HepG2 (cell line): ENCODE data around the gene ATPAF2. TPM values are rescaled to one million over a fixed set of nuclear protein-coding genes. Genes with fewer than 3 reads are reported as not detected.
A peak's percentile ranks its signal among the peaks of the same experiment; 100 is the strongest.

ENCODE experiments used
- AHR ChIP-seq: IDR thresholded peaks from 2 replicates; pipeline ENCODE4 v1.6.1; 2018; ENCODE audit warnings: missing genetic modification reagents, missing compliant biosample characterization
- BCL6 ChIP-seq: IDR thresholded peaks from 2 replicates; pipeline ENCODE4 v1.6.1; 2016; ENCODE audit warnings: missing genetic modification reagents, missing compliant biosample characterization
- CEBPB ChIP-seq: IDR thresholded peaks from 2 replicates; pipeline ENCODE4 v1.6.1; 2011; ENCODE audit warnings: low read depth, low read length, improper control_type of control experiment, borderline replicate concordance
- HOXA5 ChIP-seq: sonication (generic); formaldehyde crosslinking; IDR thresholded peaks from 2 replicates; pipeline ENCODE4 v1.4.0; 2020; ENCODE audit warnings: missing genetic modification reagents
- NFIC ChIP-seq: IDR thresholded peaks from 2 replicates; pipeline ENCODE4 v1.6.1; 2012; ENCODE audit warnings: mild to moderate bottlenecking, low read length, inconsistent platforms
- PTBP1 ChIP-seq: fragments of 200-400 bp; formaldehyde crosslinking; IDR thresholded peaks from 2 replicates; pipeline ENCODE4 v1.6.1; 2018; ENCODE audit warnings: low read length, low read depth; ENCODE audit not compliant: poor library complexity, severe bottlenecking
- REL ChIP-seq: sonication (generic); formaldehyde crosslinking; conservative IDR thresholded peaks from 2 replicates; pipeline ENCODE4 v1.8.0; 2022; ENCODE audit warnings: mild to moderate bottlenecking, missing genetic modification reagents, moderate library complexity
- SIX1 ChIP-seq: sonication (generic); formaldehyde crosslinking; IDR thresholded peaks from 2 replicates; pipeline ENCODE4 v1.4.0; 2020; ENCODE audit warnings: missing genetic modification reagents, borderline replicate concordance
- SMAD9 ChIP-seq: sonication (generic); formaldehyde crosslinking; IDR thresholded peaks from 2 replicates; pipeline ENCODE4 v1.5.1; 2020; ENCODE audit warnings: mild to moderate bottlenecking, missing genetic modification reagents
- XRCC5 ChIP-seq: fragments of 200-400 bp; formaldehyde crosslinking; optimal IDR thresholded peaks from 2 replicates; pipeline ENCODE3; 2017; ENCODE audit warnings: mild to moderate bottlenecking, low read length
- ZFAT ChIP-seq: sonication (generic); formaldehyde crosslinking; conservative IDR thresholded peaks from 2 replicates; pipeline ENCODE4 v1.8.1; 2023; ENCODE audit warnings: missing genetic modification reagents, inconsistent platforms
- ZNF10 ChIP-seq: sonication (generic); formaldehyde crosslinking; IDR thresholded peaks from 2 replicates; pipeline ENCODE4 v1.4.0; 2020; ENCODE audit warnings: mild to moderate bottlenecking, low read depth, missing genetic modification reagents, borderline replicate concordance
- ZNF234 ChIP-seq: sonication (generic); formaldehyde crosslinking; conservative IDR thresholded peaks from 2 replicates; pipeline ENCODE4 v1.5.1; 2020; ENCODE audit warnings: mild to moderate bottlenecking, missing genetic modification reagents
- ZNF274 ChIP-seq: sonication (generic); formaldehyde crosslinking; IDR thresholded peaks from 2 replicates; pipeline ENCODE4 v1.5.1; 2020; ENCODE audit warnings: mild to moderate bottlenecking, missing genetic modification reagents
- ZNF460 ChIP-seq: sonication (generic); formaldehyde crosslinking; IDR thresholded peaks from 2 replicates; pipeline ENCODE4 v1.5.1; 2020; ENCODE audit warnings: missing genetic modification reagents, mild to moderate bottlenecking, borderline replicate concordance
- ZNF558 ChIP-seq: sonication (generic); formaldehyde crosslinking; IDR thresholded peaks from 2 replicates; pipeline ENCODE4 v1.9.0; 2022; ENCODE audit warnings: mild to moderate bottlenecking, missing genetic modification reagents, borderline replicate concordance
- ZNF563 ChIP-seq: sonication (generic); formaldehyde crosslinking; IDR thresholded peaks from 2 replicates; pipeline ENCODE4 v1.8.0; 2022; ENCODE audit warnings: mild to moderate bottlenecking, moderate library complexity, missing genetic modification reagents
- ZNF589 ChIP-seq: sonication (generic); formaldehyde crosslinking; conservative IDR thresholded peaks from 2 replicates; pipeline ENCODE4 v1.8.0; 2022; ENCODE audit warnings: mild to moderate bottlenecking, moderate library complexity, missing genetic modification reagents
- polyA plus RNA-seq, 8 experiments: library from polyadenylated mRNA; depleted of rRNA in 3 of 8; stranded (reverse) in 7 of 8; unstranded in 1 of 8; fragments of >200 nt; fragmentation: Illumina TruSeq in 4 of 8; extraction: Trizol in 4 of 8; gene quantifications; 2 replicates each; pipeline versions ENCODE4 v1.2.1 to v1.2.3, GENCODE V29; 2011 to 2016; ENCODE audit warnings: low read depth in 4 of 8, missing spikeins in 1 of 8, mixed read lengths in 1 of 8; ENCODE audit not compliant: insufficient read depth in 1 of 8
- total RNA-seq, 5 experiments: library from RNA; depleted of rRNA; stranded (reverse); fragments of >200 nt; fragmentation: Illumina TruSeq; extraction: Trizol; gene quantifications; 2 replicates each; pipeline ENCODE4 v1.2.3, GENCODE V29; 2016; ENCODE audit warnings: low read depth in 1 of 5
- TF ChIP-seq, protein P1 (sequence below): sonication (generic); formaldehyde crosslinking; IDR thresholded peaks from 2 replicates; pipeline ENCODE4 v1.5.0; 2020; ENCODE audit warnings: missing genetic modification reagents
- TF ChIP-seq, protein P2 (sequence below): sonication (generic); formaldehyde crosslinking; IDR thresholded peaks from 2 replicates; pipeline ENCODE4 v1.8.1; 2023; ENCODE audit warnings: missing genetic modification reagents, inconsistent platforms, borderline replicate concordance
- TF ChIP-seq, protein P3 (sequence below): sonication (generic); formaldehyde crosslinking; IDR thresholded peaks from 2 replicates; pipeline ENCODE4 v1.5.0; 2020; ENCODE audit warnings: missing genetic modification reagents
- TF ChIP-seq, protein P4 (sequence below): sonication (generic); formaldehyde crosslinking; IDR thresholded peaks from 2 replicates; pipeline ENCODE4 v1.4.0; 2020; ENCODE audit warnings: missing genetic modification reagents
- TF ChIP-seq, protein P5 (sequence below): sonication (generic); formaldehyde crosslinking; IDR thresholded peaks from 2 replicates; pipeline ENCODE4 v1.5.0; 2020; ENCODE audit warnings: mild to moderate bottlenecking, missing genetic modification reagents, borderline replicate concordance

The ATPAF2 gene
- total and polyA plus RNA-seq, 2 of the 13 experiments (the other 11 are each of a cell fraction or from before 2014, with no cell fraction given): 15.0 to 16.5 TPM

DNA sequence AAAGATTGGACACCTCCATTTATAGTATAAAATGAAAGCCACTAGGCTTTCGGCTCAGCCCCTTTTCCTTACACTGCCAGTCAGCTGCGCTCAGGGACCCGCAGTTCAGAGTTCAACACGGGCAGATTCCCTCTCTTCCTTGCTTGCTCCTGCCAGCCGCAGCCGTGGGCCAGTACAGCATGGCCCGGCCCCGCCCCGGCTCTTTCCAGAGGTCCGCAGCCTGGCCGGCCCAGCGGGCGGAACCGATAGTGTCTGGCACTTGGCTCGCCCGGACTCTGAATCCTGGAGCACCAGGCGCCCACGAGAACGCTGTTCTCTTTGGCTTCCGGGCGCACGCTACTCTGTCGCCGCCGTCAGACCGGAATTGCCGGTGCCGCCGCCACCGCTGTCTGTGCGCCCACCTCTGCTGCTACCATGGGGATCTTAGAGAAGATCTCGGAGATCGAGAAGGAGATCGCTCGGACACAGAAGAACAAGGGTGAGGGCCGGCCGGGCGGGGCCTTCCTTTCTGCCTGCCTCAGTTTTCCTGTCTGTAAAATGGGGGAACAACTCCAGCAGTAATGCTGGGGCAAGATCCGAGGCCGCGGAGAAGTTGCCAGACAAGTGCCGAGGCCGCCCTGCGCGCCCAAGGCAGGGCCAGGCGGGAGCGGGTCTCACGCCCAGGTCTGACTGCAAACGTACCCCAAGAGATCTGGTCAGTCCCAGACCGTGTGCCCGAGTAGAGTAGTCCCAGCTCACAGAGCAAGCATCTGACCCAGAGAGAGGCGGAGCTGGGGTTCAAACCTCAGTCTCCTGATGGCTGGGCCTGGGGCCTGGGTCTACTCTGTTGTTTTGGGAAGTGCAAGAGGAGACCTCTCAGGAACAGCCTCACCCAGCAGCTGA is 48.9 kb upstream of the ATPAF2 start, which contains the start of gene DRG2 (continued):
- TF ChIP-seq REL (CRISPR knock-in tag) (0 out of 2 replicates have a peak, but pooled peaks have one; percentile 64), ZNF563 (peak; percentile 88), CEBPB (no peak), ZNF10 (no peak), ZNF234 (CRISPR knock-in tag) (peak; percentile 67; the same call in 1 of the 2 replicates), NFIC (no peak), ZNF558 (0 out of 2 replicates have a peak, but pooled peaks have one; percentile 91), ZNF460 (CRISPR knock-in tag) (no peak; the same call in 1 of the 2 replicates), PTBP1 (peak; percentile 85), HOXA5 (CRISPR knock-in tag) (peak; percentile 93), ZFAT (CRISPR knock-in tag) (peak; percentile 28; the same call in 1 of the 2 replicates), ZNF589 (CRISPR knock-in tag) (0 out of 2 replicates have a peak, but pooled peaks have one; percentile 54), SIX1 (CRISPR knock-in tag) (peak; percentile 67; the same call in 1 of the 2 replicates), BCL6 (CRISPR knock-in tag) (peak; percentile 76), ZNF274 (peak; percentile 91; the same call in 1 of the 2 replicates), AHR (CRISPR knock-in tag) (peak; percentile 80; the same call in 1 of the 2 replicates), XRCC5 (peak; percentile 99), SMAD9 (CRISPR knock-in tag) (no peak)
- TF ChIP-seq, protein P1, sequence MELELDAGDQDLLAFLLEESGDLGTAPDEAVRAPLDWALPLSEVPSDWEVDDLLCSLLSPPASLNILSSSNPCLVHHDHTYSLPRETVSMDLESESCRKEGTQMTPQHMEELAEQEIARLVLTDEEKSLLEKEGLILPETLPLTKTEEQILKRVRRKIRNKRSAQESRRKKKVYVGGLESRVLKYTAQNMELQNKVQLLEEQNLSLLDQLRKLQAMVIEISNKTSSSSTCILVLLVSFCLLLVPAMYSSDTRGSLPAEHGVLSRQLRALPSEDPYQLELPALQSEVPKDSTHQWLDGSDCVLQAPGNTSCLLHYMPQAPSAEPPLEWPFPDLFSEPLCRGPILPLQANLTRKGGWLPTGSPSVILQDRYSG (CRISPR knock-in tag): peak; percentile 36; the same call in 1 of the 2 replicates
- TF ChIP-seq, protein P2, sequence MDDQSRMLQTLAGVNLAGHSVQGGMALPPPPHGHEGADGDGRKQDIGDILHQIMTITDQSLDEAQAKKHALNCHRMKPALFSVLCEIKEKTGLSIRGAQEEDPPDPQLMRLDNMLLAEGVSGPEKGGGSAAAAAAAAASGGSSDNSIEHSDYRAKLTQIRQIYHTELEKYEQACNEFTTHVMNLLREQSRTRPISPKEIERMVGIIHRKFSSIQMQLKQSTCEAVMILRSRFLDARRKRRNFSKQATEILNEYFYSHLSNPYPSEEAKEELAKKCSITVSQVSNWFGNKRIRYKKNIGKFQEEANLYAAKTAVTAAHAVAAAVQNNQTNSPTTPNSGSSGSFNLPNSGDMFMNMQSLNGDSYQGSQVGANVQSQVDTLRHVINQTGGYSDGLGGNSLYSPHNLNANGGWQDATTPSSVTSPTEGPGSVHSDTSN (CRISPR knock-in tag): no peak
- TF ChIP-seq, protein P3, sequence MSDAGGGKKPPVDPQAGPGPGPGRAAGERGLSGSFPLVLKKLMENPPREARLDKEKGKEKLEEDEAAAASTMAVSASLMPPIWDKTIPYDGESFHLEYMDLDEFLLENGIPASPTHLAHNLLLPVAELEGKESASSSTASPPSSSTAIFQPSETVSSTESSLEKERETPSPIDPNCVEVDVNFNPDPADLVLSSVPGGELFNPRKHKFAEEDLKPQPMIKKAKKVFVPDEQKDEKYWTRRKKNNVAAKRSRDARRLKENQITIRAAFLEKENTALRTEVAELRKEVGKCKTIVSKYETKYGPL (CRISPR knock-in tag): peak; percentile 69; the same call in 1 of the 2 replicates
- TF ChIP-seq, protein P4, sequence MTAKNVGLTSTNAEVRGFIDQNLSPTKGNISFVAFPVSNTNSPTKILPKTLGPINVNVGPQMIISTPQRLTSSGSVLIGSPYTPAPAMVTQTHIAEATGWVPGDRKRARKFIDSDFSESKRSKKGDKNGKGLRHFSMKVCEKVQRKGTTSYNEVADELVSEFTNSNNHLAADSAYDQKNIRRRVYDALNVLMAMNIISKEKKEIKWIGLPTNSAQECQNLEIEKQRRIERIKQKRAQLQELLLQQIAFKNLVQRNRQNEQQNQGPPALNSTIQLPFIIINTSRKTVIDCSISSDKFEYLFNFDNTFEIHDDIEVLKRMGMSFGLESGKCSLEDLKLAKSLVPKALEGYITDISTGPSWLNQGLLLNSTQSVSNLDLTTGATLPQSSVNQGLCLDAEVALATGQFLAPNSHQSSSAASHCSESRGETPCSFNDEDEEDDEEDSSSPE (CRISPR knock-in tag): peak; percentile 86
- TF ChIP-seq, protein P5, sequence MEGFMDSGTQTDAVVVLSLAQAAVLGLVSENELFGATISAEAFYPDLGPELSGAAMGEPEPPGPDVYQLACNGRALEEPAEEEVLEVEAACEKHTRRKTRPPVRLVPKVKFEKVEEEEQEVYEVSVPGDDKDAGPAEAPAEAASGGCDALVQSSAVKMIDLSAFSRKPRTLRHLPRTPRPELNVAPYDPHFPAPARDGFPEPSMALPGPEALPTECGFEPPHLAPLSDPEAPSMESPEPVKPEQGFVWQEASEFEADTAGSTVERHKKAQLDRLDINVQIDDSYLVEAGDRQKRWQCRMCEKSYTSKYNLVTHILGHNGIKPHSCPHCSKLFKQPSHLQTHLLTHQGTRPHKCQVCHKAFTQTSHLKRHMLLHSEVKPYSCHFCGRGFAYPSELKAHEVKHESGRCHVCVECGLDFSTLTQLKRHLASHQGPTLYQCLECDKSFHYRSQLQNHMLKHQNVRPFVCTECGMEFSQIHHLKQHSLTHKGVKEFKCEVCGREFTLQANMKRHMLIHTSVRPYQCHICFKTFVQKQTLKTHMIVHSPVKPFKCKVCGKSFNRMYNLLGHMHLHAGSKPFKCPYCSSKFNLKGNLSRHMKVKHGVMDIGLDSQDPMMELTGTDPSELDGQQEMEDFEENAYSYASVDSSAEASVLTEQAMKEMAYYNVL (CRISPR knock-in tag): peak; percentile 88; the same call in 1 of the 2 replicates
